ENCODE results near the gene TFR2. TPM values are rescaled to one million over a fixed set of nuclear protein-coding genes. Genes with fewer than 3 reads are reported as not detected.
A peak's percentile ranks its signal among the peaks of the same experiment; 100 is the strongest.

The TFR2 gene
- total and polyA plus RNA-seq, 8 donors: 0.67 to 2.6 (median 1.2) TPM

- intact Hi-C loops (cut with DNase I): loop anchor here in 1 of 2 donors (10.0 kb wide), 1 partner anchor 207 kb away; the partner anchor contains the start of gene TSC22D4
- H3K27ac ChIP-seq: no peak overlapping the region
- no peak for DNase-seq
- peaks cover 0 to 41% of the 10 kb centered on the region in 2 donors for H3K4me1 ChIP-seq
- TF ChIP-seq CTCF (IDR thresholded peaks at IDR 0.05): no peak
- H3K36me3 ChIP-seq: peaks cover 0 to 100% of the 10 kb centered on the region in 2 donors
- no peaks in the 10 kb centered on the region for H3K27me3 ChIP-seq
- H3K9me3 ChIP-seq: no peaks in the 10 kb centered on the region
- H3K4me3 ChIP-seq: no peak overlapping the region
- ATAC-seq: no peak
Measured at GRCh38 chr7:100681491-100682227, 40.3 kb upstream of the TFR2 start.

- no peak for ATAC-seq
- H3K4me3 ChIP-seq: no peak overlapping the region
- H3K27me3 ChIP-seq: no peaks in the 10 kb centered on the region
- TF ChIP-seq CTCF (IDR thresholded peaks at IDR 0.05): no peak
- H3K36me3 ChIP-seq: peaks cover 0 to 95% of the 10 kb centered on the region in 2 donors
- DNase-seq: peak in 1 of 4 donors; percentile 78
- H3K27ac ChIP-seq: peak overlapping the region in 1 of 2 donors; percentile 25
- intact Hi-C loops (cut with DNase I): loop anchor here in 1 of 2 donors (10.0 kb wide), 1 partner anchor 206 kb away; the partner anchor contains the start of gene TSC22D4
- no peaks in the 10 kb centered on the region for H3K9me3 ChIP-seq
- H3K4me1 ChIP-seq: peaks cover 5 to 50% of the 10 kb centered on the region in 2 donors
Measured at GRCh38 chr7:100680576-100681271, 39.4 kb upstream of the TFR2 start.

GRCh38 chr7:100679927-100680575 lies 38.7 kb upstream of the TFR2 start:
- Histone ChIP-seq H3K36me3 (peaks cover 0 to 89% of the 10 kb centered on the region in 2 donors), H3K27ac (peak overlapping the region in 1 of 2 donors; percentile 50), H3K4me1 (peaks cover 5 to 50% of the 10 kb centered on the region in 2 donors), H3K4me3 (no peak overlapping the region), H3K9me3 (no peaks in the 10 kb centered on the region), H3K27me3 (no peaks in the 10 kb centered on the region)
- intact Hi-C loops (cut with DNase I): loop anchor here in 1 of 2 donors (10.0 kb wide), 1 partner anchor 205 kb away; the partner anchor contains the start of gene TSC22D4
- ATAC-seq (peak; percentile 3), DNase-seq (no peak)
- no peak for TF ChIP-seq CTCF (IDR thresholded peaks at IDR 0.05)

GRCh38 chr7:100679129-100679926 lies 38.0 kb upstream of the TFR2 start:
- no peak overlapping the region for H3K4me3 ChIP-seq
- H3K36me3 ChIP-seq: peaks cover 0 to 81% of the 10 kb centered on the region in 2 donors
- H3K27me3 ChIP-seq: no peaks in the 10 kb centered on the region
- no peak for ATAC-seq
- no peaks in the 10 kb centered on the region for H3K9me3 ChIP-seq
- no peak for DNase-seq
- peak overlapping the region in 1 of 2 donors; percentile 50 for H3K27ac ChIP-seq
- intact Hi-C loops (cut with DNase I): no loop called here
- peaks cover 5 to 50% of the 10 kb centered on the region in 2 donors for H3K4me1 ChIP-seq
- TF ChIP-seq CTCF (IDR thresholded peaks at IDR 0.05): no peak

Measured in left lung (tissue), 10 donors.